C1 segment of cervical spinal cord (tissue), 14 donors: ENCODE data around the gene PDE6D.
"Not testable (repeated sequence)": the region's sequence is repeated elsewhere in the genome, so short reads cannot be mapped to it uniquely, and the experiment has no call there.

Experiments
- DNase-seq, 14 donors: peaks; one replicate each; lab custom pipeline; 2025; lab: John Stamatoyannopoulos, UW

The PDE6D gene

GRCh38 chr2:231769170-231770136 lies 11.6 kb downstream of the PDE6D start:
- DNase-seq: no peak

- DNase-seq: no peak
Observed at GRCh38 chr2:231765496-231765929, 15.6 kb downstream of the PDE6D start.

GRCh38 chr2:231764760-231765159 lies 16.3 kb downstream of the PDE6D start:
- DNase-seq: peak in 6 of 14 donors; percentile 7 to 22 (median 16)

GRCh38 chr2:231764124-231764523 lies 17.0 kb downstream of the PDE6D start:
- DNase-seq: no peak

GRCh38 chr2:231761735-231762134 lies 19.3 kb downstream of the PDE6D start:
- DNase-seq: no peak

- no peak for DNase-seq
Observed at GRCh38 chr2:231752061-231752460, 29.0 kb downstream of the PDE6D start.

GRCh38 chr2:231751042-231751815 lies 29.9 kb downstream of the PDE6D start:
- no peak for DNase-seq

- DNase-seq: not testable (repeated sequence)
Observed at GRCh38 chr2:231749016-231749415, 32.1 kb downstream of the PDE6D start.

GRCh38 chr2:231748153-231748896 lies 32.8 kb downstream of the PDE6D start:
- not testable (repeated sequence) for DNase-seq

- DNase-seq: no peak
Observed at GRCh38 chr2:231745303-231746038, 35.6 kb downstream of the PDE6D start.

- no peak for DNase-seq
Observed at GRCh38 chr2:231743376-231744116, 37.5 kb downstream of the PDE6D start.

GRCh38 chr2:231737761-231738160 lies 43.3 kb downstream of the PDE6D start:
- DNase-seq: no peak

GRCh38 chr2:231732604-231733003 lies 48.5 kb downstream of the PDE6D start:
- no peak for DNase-seq

GRCh38 chr2:231727621-231728020 lies 53.5 kb downstream of the PDE6D start:
- no peak for DNase-seq

GRCh38 chr2:231726276-231726675 lies 54.8 kb downstream of the PDE6D start:
- DNase-seq: no peak

GRCh38 chr2:231725476-231725875 lies 55.6 kb downstream of the PDE6D start:
- no peak for DNase-seq

GRCh38 chr2:231722721-231723307 lies 58.3 kb downstream of the PDE6D start:
- DNase-seq: no peak

- DNase-seq: no peak
Observed at GRCh38 chr2:231720987-231721966, 59.8 kb downstream of the PDE6D start.
